Stimulated activated CD4-positive, alpha-beta T cell treated with anti-CD3 and anti-CD28 coated beads, Interleukin-1b, Interleukin-23, amount 100 ng/mL, for 4 hours (primary cell): ENCODE data around the gene PPFIBP2.
"Not testable (repeated sequence)": the region's sequence is repeated elsewhere in the genome, so short reads cannot be mapped to it uniquely, and the experiment has no call there.

Experiments used
- DNase-seq, 2 donors: peaks; one replicate each; pipeline ENCODE4 v3.0.0-alpha.2; 2020; ENCODE audit warnings: low read depth in 2 of 2

Gene PPFIBP2

GRCh38 chr11:7635708-7636107 is 121.9 kb downstream of the PPFIBP2 start:
- no peak for DNase-seq

GRCh38 chr11:7636350-7636749 is 122.6 kb downstream of the PPFIBP2 start:
- DNase-seq, result no peak

- no peak for DNase-seq
Observed at GRCh38 chr11:7637447-7638157, 123.8 kb downstream of the PPFIBP2 start.

GRCh38 chr11:7638710-7639642 is 125.2 kb downstream of the PPFIBP2 start:
- DNase-seq, result no peak

- no peak for DNase-seq
Observed at GRCh38 chr11:7639643-7640025, 125.8 kb downstream of the PPFIBP2 start.

- DNase-seq, result no peak
Observed at GRCh38 chr11:7640816-7641215, 127.0 kb downstream of the PPFIBP2 start.

- DNase-seq, result no peak
Observed at GRCh38 chr11:7642747-7643146, 128.9 kb downstream of the PPFIBP2 start.

- no peak for DNase-seq
Observed at GRCh38 chr11:7643314-7643713, 129.5 kb downstream of the PPFIBP2 start.

GRCh38 chr11:7645206-7645605 is 131.4 kb downstream of the PPFIBP2 start:
- no peak for DNase-seq

- no peak for DNase-seq
Observed at GRCh38 chr11:7646866-7647265, 133.1 kb downstream of the PPFIBP2 start.

- no peak for DNase-seq
Observed at GRCh38 chr11:7648264-7648663, 134.5 kb downstream of the PPFIBP2 start.

GRCh38 chr11:7651140-7651551 is 137.3 kb downstream of the PPFIBP2 start:
- DNase-seq, result no peak

GRCh38 chr11:7651700-7652099 is 137.9 kb downstream of the PPFIBP2 start:
- no peak for DNase-seq

- no peak for DNase-seq
Observed at GRCh38 chr11:7654195-7654705, 140.5 kb downstream of the PPFIBP2 start.

GRCh38 chr11:7655253-7656217 is 141.7 kb downstream of the PPFIBP2 start:
- no peak for DNase-seq

- DNase-seq, result no peak
Observed at GRCh38 chr11:7656704-7657103, 142.9 kb downstream of the PPFIBP2 start.

GRCh38 chr11:7657306-7658025 is 143.7 kb downstream of the PPFIBP2 start:
- DNase-seq, result no peak

- not testable (repeated sequence) for DNase-seq
Observed at GRCh38 chr11:7663531-7663930, 149.7 kb downstream of the PPFIBP2 start.

- no peak for DNase-seq
Observed at GRCh38 chr11:7664867-7665266, 151.1 kb downstream of the PPFIBP2 start.

- peak; percentile 39 to 68 for DNase-seq
Observed at GRCh38 chr11:7665473-7666291, 151.9 kb downstream of the PPFIBP2 start.
